ENCODE results near the gene SCG3.

Gene SCG3

GRCh38 chr15:51768018-51768417 is 86.7 kb downstream of the SCG3 start:
- Mint-ChIP-seq H3K27ac (peak overlapping the region; percentile 47), H3K4me3 (no peak overlapping the region), H3K4me1 (ENCODE audit: low read depth) (peaks cover 52% of the 10 kb centered on the region), H3K36me3 (ENCODE audit: low read depth) (peaks cover 40% of the 10 kb centered on the region), H3K27me3 (no peaks in the 10 kb centered on the region), H3K9me3 (peaks cover 16% of the 10 kb centered on the region)
- intact Hi-C loops (cut with micrococcal nuclease) = no loop called here
